GM12878 (cell line): ENCODE measurements around the gene SH2D5. TPM values are rescaled to one million over a fixed set of nuclear protein-coding genes. Genes with fewer than 3 reads are reported as not detected.

Source experiments
- ATAC-seq: fragments of 200-7000 bp; cut with Tn5 transposase; 3 replicates; pipeline ENCODE4 v1.9.1; 2020; ENCODE audit warnings: mild to moderate bottlenecking, moderate library complexity
- BruUV-seq: library from RNA; stranded (reverse); fragments of 400-500 nt; replicated peaks from 2 replicates; lab custom pipeline; 2021; lab: Mats Ljungman, UMichigan
- CTCF ChIA-PET: fragments of 300-600 bp; sonication (Branson Sonifier 250); formaldehyde crosslinking; extraction: SDS; loops from one replicate; lab custom pipeline; 2021; ENCODE audit warnings: inconsistent platforms; lab: Yijun Ruan, JAX
- POLR2A ChIA-PET: fragments of 350-600 bp; formaldehyde crosslinking; extraction: SDS; loops from one replicate; lab custom pipeline; 2021; ENCODE audit warnings: inconsistent platforms; lab: Charles Lee
- RAD21 ChIA-PET: fragments of 300-600 bp; sonication (Branson Sonifier 250); formaldehyde crosslinking; loops from one replicate; lab custom pipeline; 2023; ENCODE audit warnings: antibody characterized with exemption; ENCODE audit not compliant: unreplicated experiment; lab: Charles Lee
- SMC1A ChIA-PET: fragments of 300-600 bp; sonication (Branson Sonifier 250); formaldehyde crosslinking; loops from one replicate; lab custom pipeline; 2023; ENCODE audit not compliant: unreplicated experiment, uncharacterized antibody; lab: Charles Lee
- DNase-seq: peaks from one replicate; pipeline ENCODE4 v3.0.0-alpha.2; 2011; ENCODE audit warnings: low read depth, low spot score
- FAIRE-seq: peaks from 3 replicates; lab custom pipeline; 2011; peaks lifted over from hg19 to GRCh38; lab: Jason Lieb, UNC
- H2AFZ ChIP-seq: 2 replicates; pipeline ENCODE4 v1.6.0; 2011; ENCODE audit warnings: low read depth, low read length, control low read depth; ENCODE audit not compliant: control insufficient read depth
- H3K27ac ChIP-seq: 2 replicates; pipeline ENCODE4 v1.5.1; 2011; ENCODE audit warnings: control low read depth; ENCODE audit not compliant: control insufficient read depth, insufficient read depth
- H3K27me3 ChIP-seq, 2 experiments: replicated peaks in 1 of 2; 2 replicates each; pipeline versions ENCODE4 v1.6.0 to v1.6.1; 2011; ENCODE audit warnings: low read length in 1 of 2; ENCODE audit not compliant: control insufficient read depth in 2 of 2, insufficient read depth in 2 of 2
- H3K36me3 ChIP-seq, 2 experiments: 2 replicates each; pipeline ENCODE4 v1.5.1; 2011; ENCODE audit warnings: low read length in 1 of 2; ENCODE audit not compliant: control insufficient read depth in 2 of 2, insufficient read depth in 2 of 2
- H3K4me1 ChIP-seq: 2 replicates; pipeline ENCODE4 v1.6.1; 2011; ENCODE audit warnings: mild to moderate bottlenecking, low read length, moderate library complexity, mixed read lengths; ENCODE audit not compliant: control insufficient read depth, insufficient read depth
- H3K4me2 ChIP-seq: 2 replicates; pipeline ENCODE4 v1.6.0; 2011; ENCODE audit warnings: control low read depth; ENCODE audit not compliant: control insufficient read depth, insufficient read depth
- H3K4me3 ChIP-seq: fragments of 200-600 bp; sonication (generic); 2 replicates; pipeline ENCODE4 v1.5.1; 2016
- H3K79me2 ChIP-seq: 2 replicates; pipeline ENCODE4 v1.6.0; 2011; ENCODE audit warnings: low read length; ENCODE audit not compliant: control insufficient read depth, insufficient read depth
- H3K9ac ChIP-seq: 2 replicates; pipeline ENCODE4 v1.8.0; 2011; ENCODE audit warnings: low read length, control low read depth, mixed read lengths; ENCODE audit not compliant: control insufficient read depth, insufficient read depth
- H3K9me3 ChIP-seq: replicated peaks from 3 replicates; pipeline ENCODE4 v1.5.1; 2011; ENCODE audit warnings: mild to moderate bottlenecking, low read length; ENCODE audit not compliant: control insufficient read depth, insufficient read depth
- H4K20me1 ChIP-seq: 2 replicates; pipeline ENCODE4 v1.6.0; 2011; ENCODE audit not compliant: control insufficient read depth, insufficient read depth
- RAD21 ChIP-seq: IDR thresholded peaks from 2 replicates; pipeline ENCODE4 v1.6.1; 2011; ENCODE audit warnings: mild to moderate bottlenecking, low read depth, low read length, moderate library complexity; ENCODE audit not compliant: insufficient read depth
- RBBP5 ChIP-seq: fragments of 200-600 bp; sonication (generic); conservative IDR thresholded peaks from 2 replicates; pipeline ENCODE4 v1.6.1; 2016
- WGBS: methylation state at CpG from one replicate; pipeline ENCODE4 v1.1.6; 2016; ENCODE audit warnings: low lambda C conversion rate; ENCODE audit not compliant: insufficient replicate concordance, insufficient coverage; ENCODE audit errors: missing lambda C conversion rate; 5-methylcytosine and 5-hydroxymethylcytosine counted together
- in situ Hi-C: fragments of 300-500 bp; cut with MboI; formaldehyde crosslinking; loops from 9 replicates; pipeline ENCODE4 v1.14.3; 2018; ENCODE audit warnings: mixed read lengths
- intact Hi-C: fragments of 100-400 bp; cut with micrococcal nuclease; formaldehyde crosslinking; loops from one replicate; pipeline ENCODE4 v1.14.2; 2022; ENCODE audit not compliant: unreplicated experiment
- polyA plus RNA-seq, 11 experiments: library from polyadenylated mRNA; depleted of rRNA in 4 of 11; unstranded in 6 of 11; stranded (reverse) in 5 of 11; fragments of >200 nt; fragmentation: Nextera tagmentation in 4 of 11; fragmentation: Illumina TruSeq in 1 of 11; extraction: Ambion mirVana in 4 of 11; extraction: Trizol in 1 of 11; gene quantifications; 1 replicate in 1 of 11; 2 replicates in 10 of 11; pipeline versions ENCODE4 v1.2.1 to v1.2.3, GENCODE V29; 2011 to 2016; ENCODE audit warnings: inconsistent platforms in 2 of 11, missing spikeins in 2 of 11, low read depth in 1 of 11
- total RNA-seq, 4 experiments: library from RNA; depleted of rRNA in 3 of 4; stranded (reverse); fragments of >200 nt in 3 of 4; fragmentation: Illumina TruSeq in 1 of 4; extraction: Trizol in 1 of 4; gene quantifications; 2 replicates each; pipeline versions ENCODE4 v1.2.1 to v1.2.3, GENCODE V29; 2013 to 2021
- TF ChIP-seq, protein P1 (sequence below): fragments of 450-650 bp; IDR thresholded peaks from 2 replicates; pipeline ENCODE4 v1.6.1; 2017; ENCODE audit warnings: mild to moderate bottlenecking, moderate library complexity
- TF ChIP-seq, protein P2 (sequence below): IDR thresholded peaks from 2 replicates; pipeline ENCODE4 v1.6.1; 2011; ENCODE audit warnings: low read depth, mild to moderate bottlenecking, low read length, moderate library complexity, borderline replicate concordance; ENCODE audit errors: extremely low read depth

Gene SH2D5
- total and polyA plus RNA-seq, 10 of the 15 experiments (the other 5 are each of a cell fraction or from before 2014, with no cell fraction given) = 0.03 to 0.62 (median 0.20) TPM; not detected in 3

DNA sequence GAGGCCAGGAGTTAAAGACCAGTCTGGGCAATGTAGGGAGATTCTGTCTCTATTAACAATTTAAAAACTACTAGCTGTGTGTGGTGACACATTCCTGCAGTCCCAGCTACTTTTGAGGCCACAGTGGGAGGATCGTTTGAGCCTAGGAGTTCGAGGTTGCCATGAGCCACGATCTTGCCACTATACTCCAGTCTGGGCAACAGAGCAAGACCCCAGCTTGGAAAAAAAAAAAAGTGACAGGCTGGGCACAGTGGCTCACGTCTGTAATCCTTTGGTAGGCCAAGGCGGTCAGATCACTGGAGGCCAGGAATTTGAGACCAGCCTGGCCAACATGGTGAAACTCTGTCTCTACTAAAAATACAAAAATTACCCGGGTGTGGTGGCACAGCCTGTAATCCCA lies 27.8 kb upstream of the SH2D5 start (continued):
- TF ChIP-seq RBBP5 = no peak
- TF ChIP-seq, protein P1, sequence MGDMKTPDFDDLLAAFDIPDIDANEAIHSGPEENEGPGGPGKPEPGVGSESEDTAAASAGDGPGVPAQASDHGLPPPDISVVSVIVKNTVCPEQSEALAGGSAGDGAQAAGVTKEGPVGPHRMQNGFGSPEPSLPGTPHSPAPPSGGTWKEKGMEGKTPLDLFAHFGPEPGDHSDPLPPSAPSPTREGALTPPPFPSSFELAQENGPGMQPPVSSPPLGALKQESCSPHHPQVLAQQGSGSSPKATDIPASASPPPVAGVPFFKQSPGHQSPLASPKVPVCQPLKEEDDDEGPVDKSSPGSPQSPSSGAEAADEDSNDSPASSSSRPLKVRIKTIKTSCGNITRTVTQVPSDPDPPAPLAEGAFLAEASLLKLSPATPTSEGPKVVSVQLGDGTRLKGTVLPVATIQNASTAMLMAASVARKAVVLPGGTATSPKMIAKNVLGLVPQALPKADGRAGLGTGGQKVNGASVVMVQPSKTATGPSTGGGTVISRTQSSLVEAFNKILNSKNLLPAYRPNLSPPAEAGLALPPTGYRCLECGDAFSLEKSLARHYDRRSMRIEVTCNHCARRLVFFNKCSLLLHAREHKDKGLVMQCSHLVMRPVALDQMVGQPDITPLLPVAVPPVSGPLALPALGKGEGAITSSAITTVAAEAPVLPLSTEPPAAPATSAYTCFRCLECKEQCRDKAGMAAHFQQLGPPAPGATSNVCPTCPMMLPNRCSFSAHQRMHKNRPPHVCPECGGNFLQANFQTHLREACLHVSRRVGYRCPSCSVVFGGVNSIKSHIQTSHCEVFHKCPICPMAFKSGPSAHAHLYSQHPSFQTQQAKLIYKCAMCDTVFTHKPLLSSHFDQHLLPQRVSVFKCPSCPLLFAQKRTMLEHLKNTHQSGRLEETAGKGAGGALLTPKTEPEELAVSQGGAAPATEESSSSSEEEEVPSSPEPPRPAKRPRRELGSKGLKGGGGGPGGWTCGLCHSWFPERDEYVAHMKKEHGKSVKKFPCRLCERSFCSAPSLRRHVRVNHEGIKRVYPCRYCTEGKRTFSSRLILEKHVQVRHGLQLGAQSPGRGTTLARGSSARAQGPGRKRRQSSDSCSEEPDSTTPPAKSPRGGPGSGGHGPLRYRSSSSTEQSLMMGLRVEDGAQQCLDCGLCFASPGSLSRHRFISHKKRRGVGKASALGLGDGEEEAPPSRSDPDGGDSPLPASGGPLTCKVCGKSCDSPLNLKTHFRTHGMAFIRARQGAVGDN = no peak

DNA sequence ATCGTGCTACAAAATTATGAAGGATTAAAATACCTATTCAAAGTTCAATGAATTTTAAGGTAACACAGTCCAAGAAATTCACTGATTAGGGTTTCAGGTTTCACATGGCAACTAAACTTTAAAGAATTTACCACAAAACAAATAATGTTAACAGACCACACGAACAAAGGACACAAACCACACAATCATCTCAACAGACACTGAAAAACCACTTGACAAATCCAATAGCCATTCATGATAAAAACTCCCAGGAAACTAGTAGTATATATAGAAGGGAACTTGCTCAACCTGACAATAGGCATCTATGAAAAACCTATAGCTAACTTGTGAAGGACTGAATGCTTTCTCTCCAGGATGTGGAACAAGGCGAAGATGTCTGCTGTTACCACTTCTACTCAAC lies 21.1 kb upstream of the SH2D5 start:
- H3K4me3 ChIP-seq = no peak overlapping the region
- ChIA-PET SMC1A (no interaction called here), RAD21 (no interaction called here)
- TF ChIP-seq, protein P2, sequence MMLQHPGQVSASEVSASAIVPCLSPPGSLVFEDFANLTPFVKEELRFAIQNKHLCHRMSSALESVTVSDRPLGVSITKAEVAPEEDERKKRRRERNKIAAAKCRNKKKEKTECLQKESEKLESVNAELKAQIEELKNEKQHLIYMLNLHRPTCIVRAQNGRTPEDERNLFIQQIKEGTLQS = no peak
- TF ChIP-seq RAD21 = no peak
- TF ChIP-seq, all 136 proteins: peak for 0
- Histone ChIP-seq H3K36me3 (peaks cover 4 to 23% of the 10 kb centered on the region in 2 experiments), H2AFZ (no peak overlapping the region), H3K4me2 (no peak overlapping the region), H3K4me1 (no peaks in the 10 kb centered on the region), H4K20me1 (no peaks in the 10 kb centered on the region), H3K9me3 (no peaks in the 10 kb centered on the region), H3K27ac (no peak overlapping the region), H3K79me2 (no peaks in the 10 kb centered on the region), H3K9ac (no peak overlapping the region), H3K27me3 (no peaks in the 10 kb centered on the region)
- in situ Hi-C loops (loop anchor here (25.0 kb wide), 2 partner anchors 959 to 1566 kb away; no protein-coding TSS in a partner anchor), intact Hi-C loops (no loop called here)
- ATAC-seq = no peak
- DNase-seq = no peak
- no TSS peak for BruUV-seq
- ChIA-PET CTCF (no interaction called here), POLR2A (no interaction called here)
- FAIRE-seq = no peak
- 63% methylated on average over 3 of the region's 3 CpGs for WGBS
